Breast epithelium (tissue), 3 donors: Measurements from ENCODE around the gene IMMP2L.

ENCODE experiments used
- CTCF ChIP-seq, 3 donors: fragments of 450-650 bp; IDR thresholded peaks; one replicate each; pipeline ENCODE4 v1.5.1; 2016 to 2017; ENCODE audit warnings: antibody characterized with exemption in 3 of 3, mild to moderate bottlenecking in 3 of 3, moderate library complexity in 3 of 3
- POLR2A ChIP-seq: fragments of 450-650 bp; IDR thresholded peaks from one replicate; pipeline ENCODE4 v1.6.1; 2016; ENCODE audit warnings: antibody characterized with exemption, mild to moderate bottlenecking, moderate library complexity
- POLR2AphosphoS5 ChIP-seq, 3 donors: sonication (generic); formaldehyde crosslinking; IDR thresholded peaks; one replicate each; pipeline ENCODE4 v1.6.1; 2017; ENCODE audit warnings: antibody characterized with exemption in 3 of 3

GRCh38 chr7:111184987-111185386, 377.3 kb downstream of the IMMP2L start:
- TF ChIP-seq CTCF (IDR thresholded peaks at IDR 0.05) (no peak), POLR2A (no peak), POLR2AphosphoS5 (IDR thresholded peaks at IDR 0.05) (no peak)
